GM19193 (cell line): ENCODE results near the gene NKAIN4.

ENCODE experiments used
- POLR2A ChIP-seq: IDR thresholded peaks from 4 replicates; pipeline ENCODE4 v1.6.1; 2011; ENCODE audit not compliant: insufficient read depth, insufficient read length; ENCODE audit errors: extremely low read depth

The NKAIN4 gene

DNA sequence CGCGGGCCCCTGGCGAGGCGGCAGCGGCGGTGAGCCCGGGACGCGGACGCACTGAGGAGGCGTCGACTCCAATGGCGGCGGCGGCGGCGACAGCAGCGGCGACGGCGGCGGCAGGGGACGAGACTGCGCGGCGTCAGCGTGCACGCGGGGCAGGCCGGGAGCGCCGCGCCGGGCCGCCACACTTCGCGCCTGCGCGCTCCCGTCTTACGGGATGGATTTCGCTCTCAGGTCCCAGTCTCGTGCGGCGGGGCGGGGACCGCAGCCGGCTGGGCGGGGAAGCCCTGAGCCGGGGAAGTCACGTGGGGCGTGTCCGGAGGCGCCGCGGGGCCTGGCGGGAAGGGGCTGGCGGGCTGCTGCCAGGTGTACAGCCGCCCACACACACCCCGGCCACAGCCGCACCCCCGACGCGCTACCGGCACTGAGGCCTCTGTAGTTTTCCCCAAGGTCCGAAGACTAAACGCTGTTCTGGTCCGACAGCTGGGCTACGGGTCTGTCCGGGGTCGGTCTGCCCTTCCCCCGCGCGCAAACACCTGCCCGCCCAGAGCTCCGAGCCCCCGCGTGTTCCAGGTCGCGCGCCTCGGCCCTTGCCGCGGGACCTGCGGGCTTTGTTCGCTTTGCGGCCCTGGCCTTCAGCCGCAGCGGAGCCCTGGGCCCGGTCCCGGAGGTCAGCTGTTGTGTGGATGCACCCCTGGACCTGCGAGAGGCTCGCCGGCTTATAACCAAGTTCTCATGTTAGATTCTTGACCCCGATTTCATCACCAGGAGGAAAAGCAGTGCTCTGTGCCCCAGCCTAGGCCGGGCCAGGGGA, 38.0 kb downstream of the NKAIN4 start, which contains the start of gene YTHDF1:
TSS of gene YTHDF1 (minus strand) at position 91 of the 808 bp plus-strand sequence. CDS start 239 bp downstream, outside the sequence.
- peak; percentile 64 for TF ChIP-seq POLR2A

DNA sequence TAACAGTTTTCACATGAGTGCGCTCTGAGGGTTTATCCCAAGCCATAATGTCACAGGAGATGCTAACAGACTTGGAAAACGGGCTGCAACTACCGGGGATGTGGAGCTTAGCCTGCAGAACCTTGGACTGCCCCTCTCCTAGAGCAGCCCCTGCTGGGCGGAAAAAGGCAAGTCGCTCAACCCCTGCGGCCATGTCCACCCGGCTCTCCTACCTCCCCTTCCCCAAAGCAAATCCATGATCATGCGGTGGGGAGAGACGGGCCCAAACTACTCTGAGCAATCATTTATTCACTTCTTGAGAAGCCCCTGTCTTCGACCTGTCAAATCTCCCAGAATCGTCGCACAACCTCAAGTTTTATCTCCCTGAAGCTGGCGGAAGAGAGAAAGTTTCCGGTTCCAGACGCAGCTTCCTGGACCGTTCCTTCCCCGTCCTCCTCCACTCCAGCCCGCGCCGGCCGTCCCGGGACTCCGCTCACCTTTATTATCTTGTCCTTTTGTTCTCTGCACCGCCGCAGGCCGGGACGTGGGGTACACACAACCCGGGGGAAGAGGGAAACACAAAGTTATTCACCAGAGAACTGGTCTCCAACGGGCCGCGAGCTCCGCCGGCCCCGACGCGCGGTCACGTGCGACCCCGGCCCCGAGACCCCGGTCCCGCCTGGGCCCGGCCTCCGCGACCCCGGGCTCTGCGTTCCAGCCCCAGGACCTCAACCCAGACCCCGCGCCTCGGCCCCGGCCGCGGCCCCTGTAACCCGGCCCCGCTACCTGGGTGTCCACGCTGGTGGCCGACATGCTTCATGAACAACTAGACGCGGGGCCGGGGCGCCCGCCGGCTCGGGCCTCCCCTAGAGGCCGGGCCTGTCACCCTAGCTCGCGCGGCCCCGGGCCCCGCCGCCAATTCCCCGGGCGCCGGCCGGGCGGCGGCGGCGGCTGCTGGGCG, 38.9 kb downstream of the NKAIN4 start:
- no peak for TF ChIP-seq POLR2A

GRCh38 chr20:63214514-63214913, 39.7 kb downstream of the NKAIN4 start:
- TF ChIP-seq POLR2A, result no peak

- TF ChIP-seq POLR2A, result no peak
Observed at GRCh38 chr20:63212792-63213191, 41.5 kb downstream of the NKAIN4 start.

- TF ChIP-seq POLR2A, result no peak
Observed at GRCh38 chr20:63212393-63212730, 41.9 kb downstream of the NKAIN4 start.

DNA sequence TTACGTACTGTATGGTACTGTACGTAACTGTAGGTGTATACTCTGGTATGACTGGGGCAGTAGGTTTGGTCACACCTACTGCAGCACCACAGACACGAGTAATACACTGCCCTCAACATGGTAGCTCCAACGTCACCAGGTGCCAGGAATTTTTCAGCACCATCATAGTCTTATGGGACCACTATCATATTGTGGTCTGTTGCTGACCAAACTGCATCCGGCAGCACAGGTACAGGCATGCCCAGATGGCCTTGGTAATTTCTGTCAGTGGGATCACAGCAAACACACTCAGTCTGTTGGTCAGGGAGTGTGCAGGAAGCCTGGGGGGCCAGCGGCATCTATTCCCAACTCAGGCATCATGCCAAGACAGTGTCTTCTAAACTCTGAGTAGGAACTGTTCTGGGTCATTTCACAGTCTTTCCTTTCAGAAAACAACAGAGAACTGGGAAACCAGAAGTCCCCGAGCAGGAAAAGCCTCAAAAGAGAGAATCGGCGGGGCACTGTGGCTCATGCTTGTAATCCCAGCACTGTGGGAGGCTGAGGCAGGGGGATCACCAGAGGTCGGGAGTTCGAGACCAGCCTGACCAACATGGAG, 44.2 kb downstream of the NKAIN4 start:
- TF ChIP-seq POLR2A, result no peak

GRCh38 chr20:63208346-63208909, 45.8 kb downstream of the NKAIN4 start:
- TF ChIP-seq POLR2A, result no peak

GRCh38 chr20:63206878-63207277, 47.4 kb downstream of the NKAIN4 start:
- no peak for TF ChIP-seq POLR2A

DNA sequence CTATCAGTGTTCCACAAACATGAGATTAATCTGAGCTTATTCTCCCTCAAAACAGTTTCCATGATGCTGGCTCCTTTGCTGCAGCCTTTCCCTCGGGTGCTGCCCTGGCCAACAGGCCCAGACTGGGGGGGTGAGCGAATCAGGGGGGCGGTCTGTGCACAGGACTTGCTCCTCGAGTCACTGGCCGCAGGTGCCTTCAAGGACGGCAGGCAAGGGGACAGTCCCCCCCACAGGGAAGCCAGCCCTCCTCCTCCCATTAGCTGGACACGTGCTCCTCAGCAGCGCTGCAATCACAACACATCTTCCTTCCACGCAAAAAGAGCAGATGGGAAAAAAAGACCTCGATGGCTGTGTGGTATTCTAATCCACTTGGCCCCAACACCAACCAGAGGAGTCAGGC, 48.4 kb downstream of the NKAIN4 start:
- no peak for TF ChIP-seq POLR2A

DNA sequence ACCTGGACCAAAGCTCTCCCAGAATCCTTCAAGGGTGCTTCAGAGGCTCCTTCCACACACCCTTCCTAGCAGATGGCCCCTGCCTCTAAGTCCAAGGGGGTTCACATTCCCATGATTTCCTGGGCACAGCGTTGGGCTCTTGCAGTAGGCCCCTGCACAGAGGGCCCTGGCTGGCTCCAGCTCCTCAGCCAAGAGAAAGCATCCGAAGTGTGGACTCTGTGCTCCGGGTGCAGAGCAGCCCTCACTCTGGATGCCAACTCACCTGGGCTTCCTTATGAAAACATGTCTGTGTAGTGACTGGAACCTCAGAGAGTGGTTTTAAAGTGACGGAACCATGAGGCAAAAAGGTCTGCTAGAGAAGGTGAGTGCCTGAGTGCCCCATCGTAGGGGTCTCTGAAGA, 49.9 kb downstream of the NKAIN4 start:
- TF ChIP-seq POLR2A, result no peak

GRCh38 chr20:63202811-63203526, 51.3 kb downstream of the NKAIN4 start:
- no peak for TF ChIP-seq POLR2A

GRCh38 chr20:63202021-63202420, 52.2 kb downstream of the NKAIN4 start:
- no peak for TF ChIP-seq POLR2A

- TF ChIP-seq POLR2A, result no peak
Observed at GRCh38 chr20:63198606-63199005, 55.7 kb downstream of the NKAIN4 start.

DNA sequence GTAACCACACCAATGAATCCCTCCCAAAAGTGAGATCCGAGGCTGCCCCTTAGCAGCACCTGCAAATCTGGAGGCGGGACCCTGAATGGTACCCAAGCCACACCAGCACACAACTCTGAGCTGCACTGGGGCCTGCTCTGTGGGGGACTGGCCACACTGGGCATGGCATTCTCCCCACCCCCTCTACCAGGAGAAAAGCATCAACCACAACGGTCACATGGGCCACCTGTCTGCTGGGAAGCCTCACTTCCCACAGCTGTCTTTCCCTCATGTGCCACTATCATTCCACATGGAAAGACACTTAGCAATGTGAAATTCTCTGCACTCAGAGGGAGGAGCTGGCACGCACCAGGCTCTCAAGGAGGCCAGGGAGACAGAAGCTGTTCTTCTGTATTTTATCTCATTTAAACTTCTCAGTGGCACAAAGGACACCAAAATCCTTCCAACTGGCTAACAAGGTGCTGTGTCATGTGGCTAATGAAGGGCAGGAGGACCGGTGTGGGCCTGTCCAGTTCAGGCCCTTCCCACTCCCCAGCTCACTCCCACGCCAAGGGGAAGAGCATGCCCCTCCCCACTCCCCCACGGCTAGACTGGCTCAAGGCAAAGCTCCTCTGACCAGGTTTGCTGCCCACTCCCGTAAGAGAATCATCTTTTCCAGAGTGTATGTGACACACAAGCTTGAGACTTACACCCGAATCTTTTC, 57.3 kb downstream of the NKAIN4 start:
- no peak for TF ChIP-seq POLR2A

DNA sequence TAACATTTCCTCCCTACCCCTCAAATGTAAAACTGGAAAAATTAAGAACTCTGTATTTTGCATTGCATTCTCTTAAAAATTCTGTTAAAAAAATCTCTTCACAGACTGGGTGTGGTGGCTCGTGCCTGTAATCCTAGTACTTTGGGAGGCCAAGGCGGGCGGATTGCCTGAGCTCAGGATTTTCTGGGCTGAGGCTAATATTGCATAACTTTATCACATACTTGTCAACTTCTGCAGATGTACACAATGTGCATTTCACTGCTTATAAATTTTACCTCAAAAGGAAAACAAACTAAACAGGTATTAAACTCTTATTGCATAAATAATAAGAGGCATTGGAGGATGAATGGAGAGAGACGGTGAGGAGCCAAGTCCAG, 59.5 kb downstream of the NKAIN4 start:
- TF ChIP-seq POLR2A, result no peak
